SH-SY5Y (cell line): ENCODE data around the gene WBP2.

Experiments
- GATA2 ChIP-seq: IDR thresholded peaks from 2 replicates; pipeline ENCODE4 v1.6.1; 2011; ENCODE audit warnings: mild to moderate bottlenecking, low read depth, low read length
- GATA3 ChIP-seq: IDR thresholded peaks from 2 replicates; pipeline ENCODE4 v1.6.1; 2011; ENCODE audit warnings: low read depth, mild to moderate bottlenecking, low read length, moderate library complexity

Gene WBP2

GRCh38 chr17:75894049-75894733, 39.1 kb upstream of the WBP2 start:
- TF ChIP-seq GATA3 (no peak), GATA2 (no peak)

DNA sequence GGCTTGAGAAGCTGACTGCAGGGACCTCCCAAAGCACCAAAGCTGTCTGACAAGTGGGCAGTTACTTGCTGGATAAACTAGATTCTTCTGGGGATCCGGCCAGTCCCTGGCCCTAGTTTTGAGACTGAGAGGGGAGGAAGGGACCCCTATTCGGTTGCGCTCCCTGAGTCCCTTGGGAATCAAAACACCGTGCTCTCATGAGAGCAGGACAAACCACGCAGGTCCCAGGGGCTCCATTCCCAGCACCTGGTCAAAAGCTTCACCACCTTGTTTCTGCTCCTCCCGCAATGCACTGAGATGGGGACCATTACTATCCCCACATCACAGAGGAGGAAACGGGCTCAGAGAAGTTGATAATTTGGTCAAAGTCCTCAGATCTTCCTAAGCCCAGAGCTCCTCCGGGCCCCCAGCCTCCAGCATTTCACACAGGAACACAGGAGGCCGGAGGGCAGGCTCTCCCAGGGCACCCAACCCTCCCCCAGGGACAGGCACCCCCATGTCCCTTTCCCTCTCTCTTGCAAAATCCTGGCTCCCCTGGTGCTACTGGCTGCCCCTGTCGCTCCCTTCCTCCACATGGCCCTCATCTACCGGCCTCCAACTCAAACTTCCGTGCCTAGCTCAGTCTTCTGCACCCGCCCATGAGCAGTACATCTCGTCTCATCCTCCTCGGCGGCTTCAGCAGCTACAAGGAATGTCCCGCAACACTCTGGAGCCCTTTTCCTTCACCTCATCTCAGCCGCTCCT, 38.3 kb upstream of the WBP2 start:
- no peak for TF ChIP-seq GATA3
- no peak for TF ChIP-seq GATA2

DNA sequence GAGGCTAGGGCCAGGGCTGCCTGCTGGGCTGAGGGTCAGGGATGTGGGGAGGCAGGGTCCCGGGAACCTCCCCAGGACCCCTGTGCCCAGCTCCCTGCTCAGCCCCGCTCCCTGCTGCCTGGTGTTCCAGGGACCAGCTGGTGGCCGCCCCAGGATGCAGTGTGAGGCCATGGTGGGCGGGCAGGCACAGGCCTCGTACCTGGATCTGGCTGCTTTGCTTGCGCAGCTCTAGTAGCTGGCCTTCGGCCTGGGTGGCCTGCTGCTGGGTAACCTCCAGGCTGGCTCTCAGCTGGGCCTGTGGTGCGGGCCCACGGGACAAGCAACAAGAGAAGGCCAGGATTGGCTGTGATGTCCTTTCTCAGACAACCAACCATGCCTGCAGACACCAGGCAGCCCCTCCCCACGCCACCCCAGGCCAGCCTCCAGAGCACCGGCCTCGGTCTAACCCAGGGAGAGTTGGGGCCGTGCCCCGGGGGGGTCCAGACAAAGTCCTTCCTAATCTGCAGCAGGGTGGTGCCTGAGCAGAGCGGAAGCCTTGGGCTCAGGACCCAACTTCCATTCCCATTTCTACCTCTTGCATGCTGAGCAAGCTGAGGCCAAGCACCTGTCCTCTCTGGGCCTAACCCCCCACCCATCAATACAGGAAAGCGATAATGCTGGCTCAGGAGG, 37.6 kb upstream of the WBP2 start:
- TF ChIP-seq GATA2, result no peak

DNA sequence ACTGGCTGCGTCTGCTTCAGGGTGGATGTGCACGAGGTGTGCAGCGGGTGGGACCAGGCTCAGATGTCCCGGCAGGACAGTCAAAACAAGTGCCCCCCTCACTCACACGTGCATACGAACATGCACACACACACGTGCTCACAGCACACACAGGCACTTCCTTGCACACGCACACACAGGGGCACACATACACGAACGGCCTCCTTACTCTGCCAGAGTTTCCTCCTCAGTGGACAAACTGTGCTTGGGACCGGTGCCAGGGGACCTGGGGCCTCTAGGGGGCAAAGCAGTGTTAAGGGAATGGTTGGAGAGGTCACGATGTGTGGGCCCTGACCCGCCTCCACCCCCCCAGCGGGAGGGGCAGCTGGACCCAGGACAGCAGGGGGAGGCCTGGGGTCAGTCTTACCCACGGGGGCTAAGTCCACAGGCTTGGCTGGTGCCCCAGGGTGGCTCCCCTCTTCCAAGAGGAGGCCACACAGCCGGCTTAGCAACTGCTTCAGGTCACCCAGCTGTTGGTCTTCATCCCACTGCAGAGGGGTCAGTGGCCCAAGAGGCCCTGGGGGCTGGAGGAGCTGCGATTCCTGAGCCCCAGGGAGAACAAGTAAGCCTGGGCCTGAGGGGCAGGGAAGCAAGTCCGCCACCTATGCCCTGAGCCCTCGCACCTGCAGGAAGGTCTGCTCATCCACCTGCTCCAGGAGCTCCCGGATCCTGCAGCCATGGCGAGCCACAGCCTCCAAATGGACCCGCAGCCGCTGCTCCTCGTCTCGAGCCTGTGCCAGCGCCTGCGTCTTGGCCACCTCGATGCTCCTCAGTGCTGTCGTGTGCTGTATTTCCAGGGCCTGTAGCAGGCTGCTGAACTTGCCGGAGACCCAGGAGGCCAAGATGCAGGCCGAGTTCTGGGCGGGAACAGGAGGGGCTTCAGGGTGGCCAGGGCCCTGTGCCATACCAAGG, 36.7 kb upstream of the WBP2 start:
- TF ChIP-seq GATA3, result no peak
- no peak for TF ChIP-seq GATA2

- TF ChIP-seq GATA2, result no peak
- no peak for TF ChIP-seq GATA3
These were observed 36.0 kb upstream of the WBP2 start for GRCh38 chr17:75891022-75891604.

DNA sequence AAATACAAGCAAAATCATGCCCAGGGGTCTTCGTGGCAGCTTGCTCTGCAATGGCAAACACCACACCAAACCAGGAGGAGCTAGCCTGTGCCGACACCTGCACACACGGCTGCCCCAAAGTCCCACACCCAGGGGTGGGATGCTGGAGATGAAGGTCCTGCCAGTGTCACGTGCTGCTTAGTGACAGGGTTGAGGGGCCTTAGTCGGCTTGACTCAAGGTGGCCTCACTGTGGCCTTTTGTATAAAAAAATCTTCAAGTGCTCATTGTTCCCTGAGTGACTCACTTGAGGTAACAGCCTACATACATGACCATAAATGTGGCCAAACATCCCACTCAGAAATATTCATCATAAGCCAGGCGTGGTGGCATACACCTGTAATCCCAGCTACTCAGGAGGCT, 34.3 kb upstream of the WBP2 start:
- TF ChIP-seq GATA3 (no peak), GATA2 (no peak)

GRCh38 chr17:75888484-75888883, 33.3 kb upstream of the WBP2 start:
- no peak for TF ChIP-seq GATA3
- TF ChIP-seq GATA2, result no peak

DNA sequence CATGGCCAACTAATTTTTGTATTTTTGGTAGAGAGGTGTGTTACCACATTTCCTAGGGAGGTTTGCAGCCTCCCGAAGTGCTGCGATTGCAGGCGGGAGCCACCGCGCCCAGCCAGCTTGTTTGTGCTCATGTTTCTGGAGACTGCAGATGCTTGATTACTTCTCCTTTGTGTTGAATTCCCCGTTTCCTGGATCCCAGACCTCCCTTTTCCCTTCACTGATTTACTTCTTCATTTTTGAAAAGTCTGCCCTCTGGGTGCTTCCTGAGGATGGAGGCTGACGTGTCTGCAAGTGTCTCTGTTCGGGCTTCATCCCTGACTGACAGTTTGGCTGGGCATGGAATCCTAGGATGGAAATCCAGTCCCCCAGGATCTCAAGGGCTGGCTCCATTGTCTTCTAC, 30.3 kb upstream of the WBP2 start:
- TF ChIP-seq GATA2 (no peak), GATA3 (no peak)

GRCh38 chr17:75881678-75882454, 26.7 kb upstream of the WBP2 start:
- TF ChIP-seq GATA3 (no peak), GATA2 (no peak)

DNA sequence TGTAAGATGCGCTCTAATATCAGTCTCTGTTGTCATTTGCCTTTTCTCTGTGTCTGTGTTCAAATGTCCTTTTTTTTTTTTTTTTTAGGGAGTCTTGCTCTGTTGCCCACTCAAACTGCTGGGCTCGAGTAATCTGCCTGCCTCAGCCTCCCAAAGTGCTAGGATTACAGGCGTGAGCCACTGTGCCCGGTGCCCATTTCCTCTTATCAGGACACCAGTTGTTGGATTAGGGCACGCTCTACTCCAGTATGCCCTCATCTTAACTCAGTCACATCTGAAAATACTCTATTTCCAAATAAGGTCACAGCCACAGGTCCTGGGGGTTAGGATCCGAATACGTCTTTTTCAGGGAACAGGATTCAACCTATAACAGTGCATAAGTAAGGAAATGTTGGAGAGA, 25.1 kb upstream of the WBP2 start:
- no peak for TF ChIP-seq GATA2

DNA sequence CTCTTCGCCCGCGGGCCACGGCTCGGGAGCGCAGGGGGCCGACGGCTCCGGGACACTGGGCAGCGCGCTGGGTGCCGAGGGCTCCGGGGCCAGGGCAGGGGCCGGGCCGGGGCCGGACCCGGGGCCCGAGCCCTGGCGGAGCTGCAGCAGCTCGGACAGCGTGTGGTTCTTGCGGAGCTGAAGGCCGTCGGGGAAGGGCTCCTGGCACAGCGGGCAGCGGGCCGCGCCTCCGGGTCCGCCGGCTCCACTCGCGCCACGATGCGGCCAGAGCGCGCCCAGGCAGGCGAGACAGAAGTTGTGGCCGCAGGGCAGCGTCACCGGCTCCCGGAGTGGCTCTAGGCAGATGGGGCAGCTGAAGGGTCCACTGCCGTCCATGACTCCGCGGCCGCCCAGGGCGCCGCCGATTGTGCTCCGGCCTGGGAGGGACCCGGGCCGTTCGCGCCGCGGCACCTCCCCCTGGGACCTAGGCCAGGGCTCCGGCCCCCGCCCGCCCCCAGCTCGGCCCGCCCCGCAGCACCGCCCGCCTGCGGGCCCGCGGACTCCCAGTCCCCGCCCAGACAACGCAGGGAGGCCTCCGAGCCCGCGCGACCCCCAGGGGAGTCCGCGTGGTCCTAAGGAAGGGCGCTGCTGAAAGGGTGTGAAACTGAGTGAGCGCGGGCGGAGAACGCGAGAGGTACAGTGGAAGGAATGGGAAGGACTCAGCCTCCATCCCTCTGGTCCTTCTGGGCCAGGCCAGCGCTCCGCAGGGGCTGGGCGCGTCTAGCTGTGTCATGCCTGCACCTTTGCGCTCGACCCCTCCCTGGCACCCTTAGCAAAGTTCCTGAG, 23.3 kb upstream of the WBP2 start, which contains the start of gene TRIM47:
TSS of gene TRIM47 (minus strand) at position 408 of the 825 bp plus-strand sequence. CDS start at position 375, 33 bp downstream.
- TF ChIP-seq GATA3 (no peak), GATA2 (no peak)

- TF ChIP-seq GATA2, result no peak
These were observed 22.6 kb upstream of the WBP2 start for GRCh38 chr17:75877752-75878173.
